NCI-H1694 (cell line): Measurements from ENCODE around the gene NMNAT2.

Experiments used
- DNase-seq: peaks from one replicate; lab custom pipeline; 2025; lab: John Stamatoyannopoulos, UW

Gene NMNAT2

GRCh38 chr1:183310753-183311479 is 107.3 kb downstream of the NMNAT2 start:
- no peak for DNase-seq

GRCh38 chr1:183308719-183309118 is 109.5 kb downstream of the NMNAT2 start:
- no peak for DNase-seq

GRCh38 chr1:183306317-183307042 is 111.7 kb downstream of the NMNAT2 start:
- DNase-seq: no peak

GRCh38 chr1:183304440-183305107 is 113.6 kb downstream of the NMNAT2 start:
- DNase-seq: no peak

- DNase-seq: no peak
Measured at GRCh38 chr1:183303901-183304300, 114.3 kb downstream of the NMNAT2 start.

- DNase-seq: no peak
Measured at GRCh38 chr1:183303323-183303645, 114.9 kb downstream of the NMNAT2 start.

- no peak for DNase-seq
Measured at GRCh38 chr1:183302452-183303322, 115.5 kb downstream of the NMNAT2 start.

- no peak for DNase-seq
Measured at GRCh38 chr1:183301239-183301638, 116.9 kb downstream of the NMNAT2 start.

- DNase-seq: no peak
Measured at GRCh38 chr1:183300828-183301227, 117.4 kb downstream of the NMNAT2 start.

- DNase-seq: no peak
Measured at GRCh38 chr1:183300395-183300794, 117.8 kb downstream of the NMNAT2 start.

GRCh38 chr1:183296782-183297181 is 121.4 kb downstream of the NMNAT2 start:
- no peak for DNase-seq

GRCh38 chr1:183295521-183295920 is 122.7 kb downstream of the NMNAT2 start:
- DNase-seq: no peak

GRCh38 chr1:183293876-183294275 is 124.3 kb downstream of the NMNAT2 start:
- DNase-seq: no peak

- no peak for DNase-seq
Measured at GRCh38 chr1:183293241-183293640, 124.9 kb downstream of the NMNAT2 start.

GRCh38 chr1:183291802-183292514 is 126.2 kb downstream of the NMNAT2 start:
- DNase-seq: no peak

- DNase-seq: no peak
Measured at GRCh38 chr1:183291216-183291762, 126.9 kb downstream of the NMNAT2 start.

GRCh38 chr1:183290628-183291027 is 127.6 kb downstream of the NMNAT2 start:
- DNase-seq: no peak

GRCh38 chr1:183289051-183289496 is 129.1 kb downstream of the NMNAT2 start:
- no peak for DNase-seq

- DNase-seq: no peak
Measured at GRCh38 chr1:183288583-183288982, 129.6 kb downstream of the NMNAT2 start.

- DNase-seq: no peak
Measured at GRCh38 chr1:183287191-183287675, 130.9 kb downstream of the NMNAT2 start.

- DNase-seq: no peak
Measured at GRCh38 chr1:183285746-183286145, 132.4 kb downstream of the NMNAT2 start.
